SK-N-SH treated with all-trans-retinoic acid at 6 μM for 48 hours (cell line): ENCODE data around the gene NCAN.

Experiments used
- ATAC-seq: fragments of 200-7000 bp; cut with Tn5 transposase; 3 replicates; pipeline ENCODE4 v1.9.1; 2020; ENCODE audit warnings: mild to moderate bottlenecking, moderate library complexity
- ARNTL ChIP-seq: fragments of 450-650 bp; formaldehyde crosslinking; IDR thresholded peaks from 2 replicates; pipeline ENCODE4 v1.5.0; 2020; ENCODE audit warnings: low read depth, mild to moderate bottlenecking, moderate library complexity, borderline replicate concordance
- BACH2 ChIP-seq: fragments of 250-450 bp; sonication (Bioruptor Pico); IDR thresholded peaks from 2 replicates; pipeline ENCODE4 v1.9.0; 2021; ENCODE audit warnings: mild to moderate bottlenecking, borderline replicate concordance
- CSDC2 ChIP-seq: fragments of 250-450 bp; sonication (Bioruptor Pico); IDR thresholded peaks from 2 replicates; pipeline ENCODE4 v1.5.0; 2020; ENCODE audit warnings: mild to moderate bottlenecking, moderate library complexity
- ESRRG ChIP-seq: fragments of 250-450 bp; sonication (Bioruptor Pico); IDR thresholded peaks from 2 replicates; pipeline ENCODE4 v1.6.1; 2021; ENCODE audit warnings: mild to moderate bottlenecking
- ISL1 ChIP-seq: fragments of 250-450 bp; sonication (Bioruptor Pico); IDR thresholded peaks from 2 replicates; pipeline ENCODE4 v2.1.2; 2022; ENCODE audit warnings: mild to moderate bottlenecking, moderate library complexity
- OSR1 ChIP-seq: fragments of 250-450 bp; sonication (Bioruptor Pico); IDR thresholded peaks from 2 replicates; pipeline ENCODE4 v1.8.0; 2022; ENCODE audit warnings: moderate library complexity, mild to moderate bottlenecking, inconsistent platforms
- PPARA ChIP-seq: fragments of 250-450 bp; sonication (Bioruptor Pico); IDR thresholded peaks from 2 replicates; pipeline ENCODE4 v1.5.0; 2020; ENCODE audit warnings: mild to moderate bottlenecking, borderline replicate concordance
- RARB ChIP-seq: fragments of 250-450 bp; sonication (Bioruptor Pico); IDR thresholded peaks from 2 replicates; pipeline ENCODE4 v1.8.0; 2021; ENCODE audit warnings: mild to moderate bottlenecking, moderate library complexity
- SNAI2 ChIP-seq: fragments of 250-450 bp; sonication (Bioruptor Pico); IDR thresholded peaks from 2 replicates; pipeline ENCODE4 v1.5.0; 2020; ENCODE audit warnings: mild to moderate bottlenecking, moderate library complexity
- TCF4 ChIP-seq: fragments of 250-450 bp; sonication (Bioruptor Pico); IDR thresholded peaks from 2 replicates; pipeline ENCODE4 v1.8.0; 2021; ENCODE audit warnings: mild to moderate bottlenecking, moderate library complexity, borderline replicate concordance
- TOX ChIP-seq: fragments of 250-450 bp; sonication (Bioruptor Pico); IDR thresholded peaks from 2 replicates; pipeline ENCODE4 v1.8.0; 2021; ENCODE audit warnings: mild to moderate bottlenecking, moderate library complexity, borderline replicate concordance
- ZC3H10 ChIP-seq: fragments of 250-450 bp; sonication (Bioruptor Pico); IDR thresholded peaks from 2 replicates; pipeline ENCODE4 v1.5.1; 2021; ENCODE audit warnings: mild to moderate bottlenecking, moderate library complexity
- ZFP3 ChIP-seq: fragments of 250-450 bp; sonication (Bioruptor Pico); IDR thresholded peaks from 2 replicates; pipeline ENCODE4 v1.5.0; 2020; ENCODE audit warnings: mild to moderate bottlenecking, moderate library complexity
- ZFP30 ChIP-seq: fragments of 450-650 bp; formaldehyde crosslinking; IDR thresholded peaks from 2 replicates; pipeline ENCODE4 v1.5.0; 2022; ENCODE audit warnings: mild to moderate bottlenecking, moderate library complexity
- ZNF565 ChIP-seq: fragments of 450-650 bp; formaldehyde crosslinking; conservative IDR thresholded peaks from 2 replicates; pipeline ENCODE4 v1.5.0; 2020; ENCODE audit warnings: low read depth, mild to moderate bottlenecking, moderate library complexity
- ZNF8 ChIP-seq: fragments of 450-650 bp; formaldehyde crosslinking; IDR thresholded peaks from 2 replicates; pipeline ENCODE4 v1.5.0; 2020; ENCODE audit warnings: mild to moderate bottlenecking, moderate library complexity
- TF ChIP-seq, protein P1 (sequence below): fragments of 250-450 bp; sonication (Bioruptor Pico); IDR thresholded peaks from 2 replicates; pipeline ENCODE4 v1.5.0; 2020; ENCODE audit warnings: mild to moderate bottlenecking, moderate library complexity
- TF ChIP-seq, protein P2 (sequence below): fragments of 250-450 bp; sonication (Bioruptor Pico); IDR thresholded peaks from 2 replicates; pipeline ENCODE4 v1.8.0; 2020; ENCODE audit warnings: mild to moderate bottlenecking, moderate library complexity, borderline replicate concordance
- TF ChIP-seq, protein P3 (sequence below): fragments of 250-450 bp; sonication (Bioruptor Pico); IDR thresholded peaks from 2 replicates; pipeline ENCODE4 v1.8.0; 2021; ENCODE audit warnings: low read depth, mild to moderate bottlenecking, moderate library complexity, borderline replicate concordance
- TF ChIP-seq, protein P4 (sequence below): fragments of 250-450 bp; sonication (Bioruptor Pico); IDR thresholded peaks from 2 replicates; pipeline ENCODE4 v1.5.1; 2021; ENCODE audit warnings: mild to moderate bottlenecking, moderate library complexity
- TF ChIP-seq, protein P5 (sequence below): fragments of 250-450 bp; sonication (Bioruptor Pico); IDR thresholded peaks from 2 replicates; pipeline ENCODE4 v1.5.1; 2020; ENCODE audit warnings: low read depth, mild to moderate bottlenecking, moderate library complexity

Gene NCAN

DNA sequence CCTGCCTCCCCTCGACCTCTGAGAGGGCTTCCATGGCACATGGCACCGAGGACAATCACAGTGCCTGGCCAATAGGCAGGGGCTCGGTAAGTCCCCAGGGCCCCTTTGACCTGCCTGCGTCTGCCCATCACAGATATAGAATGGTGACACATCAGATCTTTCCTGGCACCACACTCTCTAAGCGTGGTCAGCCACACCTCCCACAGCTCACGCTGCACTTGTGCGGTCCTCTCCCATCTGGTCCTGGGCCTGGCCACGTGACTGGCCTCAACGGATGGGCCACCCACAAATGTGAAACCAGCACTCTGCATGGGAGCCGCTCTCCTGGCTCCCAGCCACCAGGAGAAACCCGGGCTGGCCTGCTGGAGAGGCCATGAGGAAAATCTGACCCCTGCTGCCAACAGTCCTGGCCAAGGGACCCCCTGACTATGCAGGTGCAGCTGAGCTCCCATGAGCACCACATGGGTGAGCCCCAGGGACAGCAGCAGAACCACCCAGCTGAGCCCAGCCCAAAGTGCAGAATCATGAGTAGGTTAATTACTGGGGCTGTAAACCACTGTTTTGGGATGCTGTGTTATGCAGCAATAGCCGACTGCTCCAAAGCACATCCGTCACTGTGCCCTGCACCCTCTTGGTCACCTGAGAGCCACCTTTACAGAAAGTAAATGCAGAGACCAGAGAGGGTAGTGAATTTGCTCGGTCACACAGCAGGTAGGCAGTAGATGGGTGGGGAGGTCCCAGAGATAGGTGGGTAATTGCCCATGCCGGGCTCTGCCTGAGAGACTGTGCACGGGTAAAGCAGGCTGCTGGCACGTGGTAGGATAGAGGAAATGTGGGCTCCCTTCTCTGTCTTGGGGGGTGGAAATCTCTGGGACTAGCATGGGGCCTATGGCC is 32.0 kb upstream of the NCAN start:
- ATAC-seq, result no peak
- TF ChIP-seq, protein P1, sequence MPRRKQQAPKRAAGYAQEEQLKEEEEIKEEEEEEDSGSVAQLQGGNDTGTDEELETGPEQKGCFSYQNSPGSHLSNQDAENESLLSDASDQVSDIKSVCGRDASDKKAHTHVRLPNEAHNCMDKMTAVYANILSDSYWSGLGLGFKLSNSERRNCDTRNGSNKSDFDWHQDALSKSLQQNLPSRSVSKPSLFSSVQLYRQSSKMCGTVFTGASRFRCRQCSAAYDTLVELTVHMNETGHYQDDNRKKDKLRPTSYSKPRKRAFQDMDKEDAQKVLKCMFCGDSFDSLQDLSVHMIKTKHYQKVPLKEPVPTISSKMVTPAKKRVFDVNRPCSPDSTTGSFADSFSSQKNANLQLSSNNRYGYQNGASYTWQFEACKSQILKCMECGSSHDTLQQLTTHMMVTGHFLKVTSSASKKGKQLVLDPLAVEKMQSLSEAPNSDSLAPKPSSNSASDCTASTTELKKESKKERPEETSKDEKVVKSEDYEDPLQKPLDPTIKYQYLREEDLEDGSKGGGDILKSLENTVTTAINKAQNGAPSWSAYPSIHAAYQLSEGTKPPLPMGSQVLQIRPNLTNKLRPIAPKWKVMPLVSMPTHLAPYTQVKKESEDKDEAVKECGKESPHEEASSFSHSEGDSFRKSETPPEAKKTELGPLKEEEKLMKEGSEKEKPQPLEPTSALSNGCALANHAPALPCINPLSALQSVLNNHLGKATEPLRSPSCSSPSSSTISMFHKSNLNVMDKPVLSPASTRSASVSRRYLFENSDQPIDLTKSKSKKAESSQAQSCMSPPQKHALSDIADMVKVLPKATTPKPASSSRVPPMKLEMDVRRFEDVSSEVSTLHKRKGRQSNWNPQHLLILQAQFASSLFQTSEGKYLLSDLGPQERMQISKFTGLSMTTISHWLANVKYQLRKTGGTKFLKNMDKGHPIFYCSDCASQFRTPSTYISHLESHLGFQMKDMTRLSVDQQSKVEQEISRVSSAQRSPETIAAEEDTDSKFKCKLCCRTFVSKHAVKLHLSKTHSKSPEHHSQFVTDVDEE (CRISPR knock-in tag), result no peak
- TF ChIP-seq, protein P2, sequence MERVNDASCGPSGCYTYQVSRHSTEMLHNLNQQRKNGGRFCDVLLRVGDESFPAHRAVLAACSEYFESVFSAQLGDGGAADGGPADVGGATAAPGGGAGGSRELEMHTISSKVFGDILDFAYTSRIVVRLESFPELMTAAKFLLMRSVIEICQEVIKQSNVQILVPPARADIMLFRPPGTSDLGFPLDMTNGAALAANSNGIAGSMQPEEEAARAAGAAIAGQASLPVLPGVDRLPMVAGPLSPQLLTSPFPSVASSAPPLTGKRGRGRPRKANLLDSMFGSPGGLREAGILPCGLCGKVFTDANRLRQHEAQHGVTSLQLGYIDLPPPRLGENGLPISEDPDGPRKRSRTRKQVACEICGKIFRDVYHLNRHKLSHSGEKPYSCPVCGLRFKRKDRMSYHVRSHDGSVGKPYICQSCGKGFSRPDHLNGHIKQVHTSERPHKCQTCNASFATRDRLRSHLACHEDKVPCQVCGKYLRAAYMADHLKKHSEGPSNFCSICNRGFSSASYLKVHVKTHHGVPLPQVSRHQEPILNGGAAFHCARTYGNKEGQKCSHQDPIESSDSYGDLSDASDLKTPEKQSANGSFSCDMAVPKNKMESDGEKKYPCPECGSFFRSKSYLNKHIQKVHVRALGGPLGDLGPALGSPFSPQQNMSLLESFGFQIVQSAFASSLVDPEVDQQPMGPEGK (CRISPR knock-in tag), result no peak
- TF ChIP-seq ZFP30 (CRISPR knock-in tag), result no peak
- no peak for TF ChIP-seq ISL1 (CRISPR knock-in tag)
- no peak for TF ChIP-seq RARB (CRISPR knock-in tag)
- no peak for TF ChIP-seq ZNF8
- TF ChIP-seq BACH2 (CRISPR knock-in tag), result no peak
- no peak for TF ChIP-seq CSDC2
- TF ChIP-seq, protein P3, sequence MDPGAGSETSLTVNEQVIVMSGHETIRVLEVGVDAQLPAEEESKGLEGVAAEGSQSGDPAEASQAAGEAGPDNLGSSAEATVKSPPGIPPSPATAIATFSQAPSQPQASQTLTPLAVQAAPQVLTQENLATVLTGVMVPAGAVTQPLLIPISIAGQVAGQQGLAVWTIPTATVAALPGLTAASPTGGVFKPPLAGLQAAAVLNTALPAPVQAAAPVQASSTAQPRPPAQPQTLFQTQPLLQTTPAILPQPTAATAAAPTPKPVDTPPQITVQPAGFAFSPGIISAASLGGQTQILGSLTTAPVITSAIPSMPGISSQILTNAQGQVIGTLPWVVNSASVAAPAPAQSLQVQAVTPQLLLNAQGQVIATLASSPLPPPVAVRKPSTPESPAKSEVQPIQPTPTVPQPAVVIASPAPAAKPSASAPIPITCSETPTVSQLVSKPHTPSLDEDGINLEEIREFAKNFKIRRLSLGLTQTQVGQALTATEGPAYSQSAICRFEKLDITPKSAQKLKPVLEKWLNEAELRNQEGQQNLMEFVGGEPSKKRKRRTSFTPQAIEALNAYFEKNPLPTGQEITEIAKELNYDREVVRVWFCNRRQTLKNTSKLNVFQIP (CRISPR knock-in tag), result no peak
- no peak for TF ChIP-seq ZFP3 (CRISPR knock-in tag)
- TF ChIP-seq ARNTL (CRISPR knock-in tag), result no peak
- no peak for TF ChIP-seq ESRRG (CRISPR knock-in tag)
- TF ChIP-seq SNAI2 (CRISPR knock-in tag), result no peak
- no peak for TF ChIP-seq OSR1 (CRISPR knock-in tag)
- TF ChIP-seq, protein P4, sequence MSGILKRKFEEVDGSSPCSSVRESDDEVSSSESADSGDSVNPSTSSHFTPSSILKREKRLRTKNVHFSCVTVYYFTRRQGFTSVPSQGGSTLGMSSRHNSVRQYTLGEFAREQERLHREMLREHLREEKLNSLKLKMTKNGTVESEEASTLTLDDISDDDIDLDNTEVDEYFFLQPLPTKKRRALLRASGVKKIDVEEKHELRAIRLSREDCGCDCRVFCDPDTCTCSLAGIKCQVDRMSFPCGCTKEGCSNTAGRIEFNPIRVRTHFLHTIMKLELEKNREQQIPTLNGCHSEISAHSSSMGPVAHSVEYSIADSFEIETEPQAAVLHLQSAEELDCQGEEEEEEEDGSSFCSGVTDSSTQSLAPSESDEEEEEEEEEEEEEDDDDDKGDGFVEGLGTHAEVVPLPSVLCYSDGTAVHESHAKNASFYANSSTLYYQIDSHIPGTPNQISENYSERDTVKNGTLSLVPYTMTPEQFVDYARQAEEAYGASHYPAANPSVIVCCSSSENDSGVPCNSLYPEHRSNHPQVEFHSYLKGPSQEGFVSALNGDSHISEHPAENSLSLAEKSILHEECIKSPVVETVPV (CRISPR knock-in tag), result no peak
- TF ChIP-seq, protein P5, sequence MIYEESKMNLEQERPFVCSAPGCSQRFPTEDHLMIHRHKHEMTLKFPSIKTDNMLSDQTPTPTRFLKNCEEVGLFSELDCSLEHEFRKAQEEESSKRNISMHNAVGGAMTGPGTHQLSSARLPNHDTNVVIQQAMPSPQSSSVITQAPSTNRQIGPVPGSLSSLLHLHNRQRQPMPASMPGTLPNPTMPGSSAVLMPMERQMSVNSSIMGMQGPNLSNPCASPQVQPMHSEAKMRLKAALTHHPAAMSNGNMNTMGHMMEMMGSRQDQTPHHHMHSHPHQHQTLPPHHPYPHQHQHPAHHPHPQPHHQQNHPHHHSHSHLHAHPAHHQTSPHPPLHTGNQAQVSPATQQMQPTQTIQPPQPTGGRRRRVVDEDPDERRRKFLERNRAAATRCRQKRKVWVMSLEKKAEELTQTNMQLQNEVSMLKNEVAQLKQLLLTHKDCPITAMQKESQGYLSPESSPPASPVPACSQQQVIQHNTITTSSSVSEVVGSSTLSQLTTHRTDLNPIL (CRISPR knock-in tag), result no peak
- no peak for TF ChIP-seq TOX (CRISPR knock-in tag)
- no peak for TF ChIP-seq PPARA (CRISPR knock-in tag)
- TF ChIP-seq TCF4 (CRISPR knock-in tag), result no peak

DNA sequence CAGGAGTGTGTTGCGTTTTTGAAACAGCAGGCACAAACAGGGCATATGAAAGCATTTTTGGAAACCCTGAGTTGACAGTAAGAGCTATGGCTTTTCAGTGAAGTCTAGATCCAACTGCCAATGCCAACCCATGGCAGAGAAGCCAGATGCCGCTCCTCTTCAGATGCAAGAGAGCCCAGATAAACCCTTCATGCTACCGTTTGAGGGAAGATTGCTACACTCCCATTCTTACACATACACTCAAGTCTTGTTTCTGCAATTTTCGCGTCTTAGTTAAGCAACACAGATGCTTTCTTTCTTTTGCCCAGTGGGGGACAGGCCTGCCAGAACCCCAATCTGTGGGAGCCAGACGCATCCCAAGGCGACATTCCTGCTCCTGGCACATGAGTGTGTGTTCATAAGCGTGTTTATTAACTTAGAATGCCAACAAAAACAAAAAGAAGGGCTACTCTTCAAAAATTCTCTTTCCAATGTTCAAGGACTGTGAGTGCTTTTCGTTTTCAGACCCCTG is 30.2 kb upstream of the NCAN start:
- no peak for ATAC-seq
- no peak for TF ChIP-seq ZFP3 (CRISPR knock-in tag)
- no peak for TF ChIP-seq ARNTL (CRISPR knock-in tag)
- no peak for TF ChIP-seq ZNF565 (CRISPR knock-in tag)
- TF ChIP-seq, protein P3 (CRISPR knock-in tag), result no peak
- no peak for TF ChIP-seq RARB (CRISPR knock-in tag)
- TF ChIP-seq, protein P2 (CRISPR knock-in tag), result no peak
- TF ChIP-seq ZFP30 (CRISPR knock-in tag), result no peak
- TF ChIP-seq ZC3H10 (CRISPR knock-in tag), result no peak
- no peak for TF ChIP-seq PPARA (CRISPR knock-in tag)
- TF ChIP-seq CSDC2, result no peak
- TF ChIP-seq, protein P5 (CRISPR knock-in tag), result no peak
- TF ChIP-seq, protein P4 (CRISPR knock-in tag), result no peak
- no peak for TF ChIP-seq OSR1 (CRISPR knock-in tag)
